Heart left ventricle (tissue), 13 donors: ENCODE measurements around the gene FAM120B.
A peak's percentile ranks its signal among the peaks of the same experiment; 100 is the strongest.

Experiments used
- CTCF ChIP-seq, 12 donors: fragments of 200-600 bp; sonication (generic) in 4 of 12; IDR thresholded peaks; one replicate each; pipeline versions ENCODE4 v1.5.0 to v1.8.0; 2018 to 2022; ENCODE audit warnings: antibody characterized with exemption in 12 of 12, mild to moderate bottlenecking in 5 of 12
- POLR2A ChIP-seq, 2 donors: fragments of 450-650 bp; IDR thresholded peaks; one replicate each; pipeline ENCODE4 v1.6.1; 2017; ENCODE audit warnings: antibody characterized with exemption in 2 of 2, mild to moderate bottlenecking in 2 of 2, moderate library complexity in 2 of 2
- donor health status: ischemic (EF 13 %, LVEDD 7.1; RV severe dilation, severe dysfunction).
- donor health status: DM: no; HTN: yes; CAD: no.
- donor health status: DM: no; HTN: no; CAD: no.
- donor health status: ischemic (EF 25% LVEDD 6.9; RV normal size, moderate dysfunction).
- donor health status: ischemic (EF 25% LVEDD 5.7; RV mildly dilated, moderate dysfunction).
- donor health status: ischemic (EF 35%, LVEDD 5.7; RV mildly dilated, moderate dysfunction).
- donor health status: nonischemic (EF 11% LVEDD 7.7; RV severe dilation, severe dysfunction).
- donor health status: DM: yes; HTN: yes; CAD: no.
- donor health status: PGD.
- donor health status: ischemic (EF 29% LVEDD 5.4; RV normal size, mild dysfunction).
- donor health status: nonischemic (EF 23%, LVEDD 6.1; RV moderate dilation, normal function).

DNA sequence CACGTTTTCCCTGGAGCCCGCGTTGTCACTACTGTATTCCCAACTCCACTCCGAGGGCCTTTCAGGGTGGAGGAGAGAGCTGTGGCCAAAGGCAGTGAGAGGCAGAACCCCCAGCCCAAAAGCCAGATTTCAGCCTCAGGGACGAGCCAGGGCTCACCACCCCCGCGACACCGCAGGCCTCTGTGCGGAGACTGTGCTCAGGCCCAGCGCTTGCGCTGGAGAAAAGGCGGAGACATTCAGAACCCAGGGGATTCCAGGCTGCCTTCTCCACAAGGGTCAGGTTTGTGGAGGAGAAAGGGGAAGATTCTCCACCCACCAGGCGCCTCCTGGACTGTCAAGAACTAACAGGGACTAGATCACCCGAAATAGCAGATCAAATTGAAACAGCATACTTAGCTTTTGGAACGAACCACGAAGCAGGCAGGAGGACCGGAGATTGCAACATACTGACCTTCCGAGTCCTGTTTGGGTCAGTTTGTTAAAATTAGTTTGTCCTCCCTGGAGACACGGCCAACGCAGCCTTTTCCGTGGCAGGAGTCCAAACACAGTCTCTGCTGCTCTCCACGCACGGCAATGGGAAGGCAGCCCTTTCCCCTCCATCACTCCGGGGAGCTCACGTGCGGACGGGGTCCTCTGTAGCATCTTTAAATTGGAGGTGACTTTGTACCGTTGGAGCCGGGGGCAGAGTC, 30.0 kb upstream of the FAM120B start:
- peak in 1 of 12 donors; percentile 7 for TF ChIP-seq CTCF (IDR thresholded peaks at IDR 0.05)
- no peak for TF ChIP-seq POLR2A (IDR thresholded peaks at IDR 0.05)
